Measurements from ENCODE around the gene SS18L1.
"Not testable (repeated sequence)": the region's sequence is repeated elsewhere in the genome, so short reads cannot be mapped to it uniquely, and the experiment has no call there.

The SS18L1 gene

DNA sequence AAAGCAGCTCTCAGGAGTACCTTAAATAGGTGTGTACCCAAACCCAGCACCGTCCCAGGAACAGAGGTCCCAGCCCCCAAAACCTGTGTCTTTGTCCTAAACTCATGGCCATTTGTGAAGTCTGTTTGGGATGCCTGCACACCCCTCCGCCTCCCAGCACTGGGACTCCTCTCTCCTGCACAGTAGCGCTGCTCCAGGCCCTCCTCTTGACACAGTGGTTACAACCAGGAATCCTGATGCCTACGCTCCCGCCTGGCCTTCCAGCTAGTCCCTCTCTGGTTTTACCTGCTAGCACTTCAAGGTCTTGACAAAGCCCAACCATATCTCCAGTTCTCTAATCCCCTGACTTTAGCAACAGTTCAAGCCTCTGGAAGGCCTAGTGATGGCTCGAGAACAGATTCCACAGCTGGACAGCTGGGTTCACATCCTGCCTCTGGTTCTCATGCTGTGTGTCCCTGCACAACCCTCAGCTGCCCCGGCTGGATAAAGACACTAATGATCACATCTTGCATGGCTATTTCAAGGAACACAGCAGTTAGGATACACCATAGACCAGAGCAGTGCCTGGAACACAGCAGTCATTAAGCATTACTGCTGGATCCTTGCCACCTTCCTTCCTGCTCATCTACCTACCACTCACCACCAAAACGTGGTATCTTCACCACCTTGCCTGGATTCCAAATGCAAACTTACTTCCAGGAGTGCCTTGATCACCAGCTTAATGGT is 5.9 kb upstream of the SS18L1 start:
- DNase-seq (ENCODE audit: low read depth), result no peak

DNA sequence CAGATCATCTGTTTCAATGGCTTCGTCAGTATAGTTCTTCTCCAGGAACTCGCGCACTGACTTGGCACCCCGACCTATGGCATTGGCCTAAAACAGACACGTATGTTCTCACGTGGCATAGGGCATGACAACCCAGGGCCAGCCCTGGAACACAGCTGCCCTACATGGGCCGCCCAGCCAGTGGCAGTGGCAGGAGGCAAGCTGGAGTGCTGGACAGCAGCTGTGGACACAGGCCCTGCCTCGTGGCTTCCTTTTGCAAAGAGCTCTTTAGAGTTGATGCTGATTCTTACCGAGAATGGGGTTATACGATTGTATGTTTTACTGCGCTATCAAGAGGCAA is 5.4 kb upstream of the SS18L1 start:
- no peak for DNase-seq (ENCODE audit: low read depth)

DNA sequence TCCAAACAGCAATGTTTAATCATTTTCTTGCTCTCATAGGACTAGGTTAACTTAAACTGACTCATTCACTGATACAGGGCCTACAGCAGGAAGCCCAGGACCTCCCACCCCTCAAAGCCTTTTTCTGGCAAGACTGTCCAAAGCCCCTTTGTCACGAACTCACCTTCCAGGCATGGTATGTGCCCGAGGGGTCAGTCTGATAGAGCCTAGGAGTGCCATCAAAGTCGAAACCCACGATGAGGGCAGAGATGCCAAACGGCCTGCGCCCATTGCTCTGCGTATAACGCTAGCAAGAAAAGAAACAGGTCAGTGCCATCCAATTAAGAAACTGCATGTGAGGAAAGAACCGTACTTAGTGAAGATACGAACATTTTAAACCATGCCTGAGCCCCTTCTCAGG is 4.7 kb upstream of the SS18L1 start:
- no peak for DNase-seq (ENCODE audit: low read depth)

DNA sequence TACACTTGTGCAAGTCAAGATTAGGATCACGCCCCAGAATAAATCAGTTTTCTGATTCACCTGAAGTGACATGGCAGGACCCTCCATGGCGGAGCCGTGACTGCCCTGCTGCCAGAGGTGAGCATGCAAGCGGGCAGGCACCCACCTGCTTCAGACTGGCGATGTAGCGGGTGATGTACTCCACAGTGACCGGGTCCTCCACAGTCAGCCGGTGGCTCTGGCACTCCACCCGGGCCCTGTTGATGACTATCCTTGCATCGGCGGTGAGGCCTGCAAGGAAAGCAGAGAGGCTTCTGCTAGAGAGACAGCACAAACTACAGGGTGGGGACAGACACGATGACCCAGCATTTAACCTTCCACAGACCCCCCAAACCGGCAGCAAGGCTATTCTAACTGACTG is 3.9 kb upstream of the SS18L1 start:
- DNase-seq (ENCODE audit: low read depth), result no peak

DNA sequence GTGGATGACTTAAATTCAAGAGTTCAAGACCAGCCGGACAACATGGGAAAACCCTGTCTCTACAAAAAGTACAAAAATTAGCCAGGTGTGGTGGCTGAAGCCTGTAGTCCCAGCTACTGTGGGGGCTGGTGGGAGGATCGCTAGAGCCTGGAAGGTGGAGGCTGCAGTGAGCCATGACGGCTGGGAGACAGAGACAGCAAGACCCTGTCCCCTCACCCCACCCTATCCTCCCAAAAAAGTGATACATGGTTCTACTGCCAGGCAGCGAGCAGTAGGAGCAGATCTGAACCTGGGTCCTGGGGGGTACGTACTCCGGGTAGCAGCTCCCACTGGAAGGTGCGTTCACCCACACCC is 2.5 kb upstream of the SS18L1 start:
- no peak for DNase-seq (ENCODE audit: low read depth)

DNA sequence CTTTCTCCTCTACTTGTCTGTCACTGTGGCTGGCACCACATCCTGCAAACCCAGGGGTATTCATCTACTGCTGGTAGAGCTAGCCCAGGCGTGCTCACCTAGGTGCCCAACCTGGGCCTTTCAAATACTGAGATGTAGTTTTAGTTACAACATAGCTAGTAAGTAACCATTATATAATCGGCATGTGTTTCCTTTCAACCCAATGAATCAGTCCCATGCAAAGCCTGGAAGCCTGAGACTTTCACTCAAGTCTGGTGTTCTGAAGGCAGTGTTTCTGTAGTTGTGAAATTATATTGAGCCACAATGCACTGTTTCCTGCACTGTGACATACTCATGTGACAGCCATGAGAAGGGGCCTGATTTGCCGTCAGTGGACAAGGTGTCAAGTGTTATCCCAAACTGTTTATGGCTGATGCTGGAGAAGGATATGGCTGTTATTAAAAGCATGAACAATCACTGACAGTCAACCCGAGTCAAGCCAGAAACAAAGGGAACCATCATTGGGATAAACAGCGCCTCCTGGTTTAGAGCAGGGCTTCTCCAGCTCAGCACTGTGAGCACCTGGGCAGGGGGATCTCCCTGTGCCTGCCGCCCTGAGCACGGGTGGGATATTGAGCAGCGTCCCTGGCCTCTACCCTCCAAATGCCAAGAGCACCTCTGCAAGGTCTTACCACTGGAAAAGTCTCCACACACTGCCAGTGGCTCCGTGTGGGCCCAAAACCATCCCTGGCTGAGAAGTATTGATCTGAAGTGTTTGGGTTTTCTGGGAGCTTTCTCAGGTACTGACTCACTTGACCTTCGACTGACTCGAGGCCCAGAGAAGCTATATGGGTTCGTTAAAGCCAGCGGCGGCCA is 1.9 kb upstream of the SS18L1 start:
- no peak for DNase-seq (ENCODE audit: low read depth)

DNA sequence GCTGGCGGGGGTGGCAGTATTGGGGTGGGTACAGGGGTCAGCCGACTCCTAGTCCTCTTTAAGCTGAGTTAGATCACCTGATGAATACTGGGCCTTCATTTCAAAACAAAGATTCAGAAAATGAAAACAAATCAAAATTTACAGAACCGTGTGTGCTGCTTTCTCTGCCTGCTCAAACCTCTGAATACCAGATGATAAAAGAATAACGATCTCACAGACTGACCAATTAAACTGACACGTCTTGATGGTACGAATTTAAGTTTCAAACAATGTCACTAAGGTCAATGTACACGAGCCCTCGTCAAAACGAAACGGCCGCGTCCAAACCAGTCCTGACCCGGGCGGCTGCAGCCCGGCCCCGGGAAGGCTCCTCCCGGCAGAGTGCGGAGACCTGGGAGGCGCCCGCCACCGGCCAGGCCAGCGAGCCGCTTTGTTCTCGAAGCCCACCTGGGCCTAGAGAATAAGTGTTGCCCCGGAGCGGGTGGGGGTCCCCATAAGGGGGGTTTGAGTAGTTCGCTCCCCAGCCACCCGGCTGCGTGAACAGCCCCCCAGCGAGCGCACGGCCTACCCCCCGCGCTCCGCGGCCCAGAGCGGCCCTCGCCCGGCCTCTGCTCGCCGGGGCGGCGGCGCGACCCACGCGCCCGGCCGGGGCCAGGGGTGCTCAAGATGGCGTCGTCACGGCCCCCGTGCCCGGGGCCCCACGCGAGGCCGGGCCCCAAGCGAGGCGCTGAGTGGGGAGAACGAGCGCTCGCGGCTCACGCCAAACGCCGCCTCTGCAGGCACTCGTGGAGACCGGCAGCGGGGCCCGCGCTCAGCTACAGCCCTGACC is 1.1 kb upstream of the SS18L1 start:
- no peak for DNase-seq (ENCODE audit: low read depth)

DNA sequence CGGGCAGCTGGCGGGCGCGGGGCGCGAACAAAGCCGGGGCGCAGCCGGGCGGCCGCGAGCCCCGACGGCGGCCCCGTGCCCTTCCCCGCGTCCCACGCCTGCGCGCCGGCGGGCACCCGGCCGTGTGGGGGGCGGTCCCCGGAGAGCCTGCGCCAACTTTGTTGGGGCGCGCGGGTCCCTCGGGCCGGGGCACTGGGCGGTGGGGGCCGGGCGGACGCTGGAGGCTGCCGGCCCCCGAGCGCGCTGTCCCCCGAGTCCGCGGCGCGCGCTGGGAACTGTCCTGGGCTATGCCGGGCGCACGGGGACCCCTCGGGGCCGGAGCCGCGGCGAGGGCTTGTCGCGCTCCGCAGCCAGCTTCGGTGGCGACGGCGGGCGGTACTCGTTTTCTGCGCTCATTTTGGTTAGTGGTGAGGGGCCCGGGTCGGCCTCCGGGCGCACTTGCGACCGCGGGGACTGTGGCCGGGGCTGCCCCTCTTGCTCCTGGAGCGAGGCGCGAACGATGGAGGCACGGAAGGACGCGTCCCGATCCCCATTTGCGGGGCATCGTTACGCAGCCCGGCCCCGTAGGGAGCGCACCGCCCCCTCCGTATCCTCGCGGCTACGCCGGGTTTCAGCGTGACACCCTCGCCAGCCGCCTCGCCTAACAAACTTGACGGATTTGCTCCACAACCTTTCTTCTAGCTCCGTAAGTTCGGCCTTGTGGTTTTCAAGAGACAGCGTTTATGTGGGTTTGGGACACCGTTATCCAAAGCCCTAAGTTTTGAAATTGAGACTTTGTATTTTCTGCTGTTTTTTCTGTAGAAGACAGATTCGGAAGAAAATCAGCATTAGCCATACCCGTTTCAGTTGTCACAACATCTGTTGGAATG is 622 bp downstream of the SS18L1 start:
- DNase-seq (ENCODE audit: low read depth), result no peak

DNA sequence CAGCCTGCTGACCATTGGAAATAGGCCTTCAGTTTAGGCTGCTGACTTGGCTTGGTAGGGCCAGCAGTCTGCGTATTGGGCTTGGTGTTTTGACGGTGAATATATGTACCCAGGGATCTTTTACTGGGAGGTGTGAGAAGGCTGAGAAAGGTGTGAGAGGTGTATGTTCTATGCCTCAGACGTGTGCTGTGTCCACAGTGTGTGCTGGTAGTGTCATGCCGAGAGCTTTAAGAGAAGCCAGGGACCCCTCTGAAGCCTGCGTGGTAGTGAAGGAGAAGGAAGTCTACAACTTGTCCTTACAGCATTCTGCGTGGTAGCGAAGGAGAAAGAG is 2.1 kb downstream of the SS18L1 start:
- no peak for DNase-seq (ENCODE audit: low read depth)

DNA sequence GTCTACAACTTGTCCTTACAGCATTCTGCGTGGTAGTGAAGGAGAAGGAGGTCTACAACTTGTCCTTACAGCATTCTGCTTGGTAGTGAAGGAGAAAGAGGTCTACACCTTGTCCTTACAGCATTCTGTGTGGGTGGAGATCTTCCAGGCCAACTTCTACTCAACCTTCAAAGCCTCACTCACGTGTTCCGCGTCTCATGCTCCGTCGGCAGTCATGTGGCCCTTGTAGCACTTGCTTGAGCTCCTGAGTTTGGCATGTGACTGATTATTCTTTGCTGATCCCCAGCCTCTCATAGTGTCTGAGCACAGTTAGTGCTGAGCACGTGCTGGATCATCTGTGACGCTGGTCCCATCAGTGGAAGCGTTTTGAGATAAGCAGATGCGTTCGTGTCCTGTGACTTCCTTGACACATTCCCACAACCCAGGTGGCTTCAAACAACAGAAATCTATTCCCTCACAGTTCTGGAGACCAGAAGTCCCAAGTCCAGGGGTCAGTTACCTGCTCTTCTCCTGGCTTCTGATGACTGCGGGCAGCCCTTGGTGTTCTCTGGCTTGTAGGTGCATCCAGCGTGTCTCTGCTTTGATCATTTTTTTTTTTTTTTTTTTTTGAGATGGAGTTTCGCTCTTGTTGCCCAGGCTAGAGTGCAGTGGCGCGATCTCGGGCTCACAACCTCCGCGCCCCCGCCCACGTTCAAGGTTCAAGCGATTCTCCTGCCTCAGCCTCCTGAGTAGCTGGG is 2.6 kb downstream of the SS18L1 start:
- DNase-seq (ENCODE audit: low read depth), result no peak

DNA sequence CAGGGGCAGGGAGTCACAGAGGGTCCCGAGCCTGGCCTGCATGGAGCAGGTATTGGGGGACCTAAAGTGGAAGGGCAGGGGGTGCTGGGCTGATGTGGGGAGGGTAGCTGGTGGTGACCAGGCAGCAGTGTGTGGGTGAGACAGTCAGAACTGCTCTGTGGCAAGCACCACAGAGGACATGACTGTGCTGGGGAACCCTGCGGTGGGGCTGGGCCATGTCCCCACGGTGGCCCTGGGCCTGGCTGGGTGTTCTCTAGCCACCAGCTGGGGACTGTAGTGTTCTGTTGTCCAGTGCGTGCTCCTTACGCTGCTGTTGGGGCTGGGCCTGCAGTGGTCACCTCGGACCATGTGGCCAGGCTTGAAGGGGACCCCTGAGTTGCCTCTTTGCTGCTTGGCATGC is 3.6 kb downstream of the SS18L1 start:
- no peak for DNase-seq (ENCODE audit: low read depth)

DNA sequence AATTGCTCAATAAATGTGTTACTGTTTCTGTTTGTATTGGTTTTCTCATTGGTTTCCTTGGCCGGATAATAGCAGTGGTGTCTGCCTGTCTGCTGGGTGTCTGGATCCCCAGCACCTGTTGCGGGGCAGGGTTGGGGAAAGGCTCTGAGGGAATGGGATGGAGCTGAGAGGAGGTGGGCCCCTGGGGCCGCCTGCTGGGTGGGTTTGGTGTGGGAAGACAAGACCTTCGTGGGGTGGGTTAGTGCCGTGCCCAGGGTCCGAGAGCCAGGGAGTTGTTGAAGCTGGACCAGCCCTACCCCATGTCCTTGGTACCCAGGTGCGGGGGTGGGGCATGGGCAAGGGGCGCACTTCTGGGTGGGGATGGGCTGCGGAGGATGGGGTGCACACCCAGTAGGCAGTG is 4.0 kb downstream of the SS18L1 start:
- DNase-seq (ENCODE audit: low read depth), result no peak

DNA sequence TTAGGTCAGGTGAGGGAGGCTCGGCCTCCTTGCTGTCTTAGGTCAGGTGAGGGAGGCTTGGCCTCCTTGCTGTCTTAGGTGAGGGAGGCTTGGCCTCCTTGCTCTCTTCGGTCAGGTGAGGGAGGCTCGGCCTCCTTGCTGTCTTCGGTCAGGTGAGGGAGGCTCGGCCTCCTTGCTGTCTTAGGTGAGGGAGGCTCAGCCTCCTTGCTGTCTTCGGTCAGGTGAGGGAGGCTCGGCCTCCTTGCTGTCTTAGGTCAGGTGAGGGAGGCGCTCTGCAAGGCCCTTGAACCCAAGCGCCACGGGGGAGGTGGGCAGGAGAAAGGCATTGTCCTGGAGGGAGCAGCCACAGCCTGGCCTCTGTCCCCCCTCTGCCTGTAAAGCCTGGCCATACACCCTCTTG is 4.8 kb downstream of the SS18L1 start:
- not testable (repeated sequence) for DNase-seq (ENCODE audit: low read depth)

DNA sequence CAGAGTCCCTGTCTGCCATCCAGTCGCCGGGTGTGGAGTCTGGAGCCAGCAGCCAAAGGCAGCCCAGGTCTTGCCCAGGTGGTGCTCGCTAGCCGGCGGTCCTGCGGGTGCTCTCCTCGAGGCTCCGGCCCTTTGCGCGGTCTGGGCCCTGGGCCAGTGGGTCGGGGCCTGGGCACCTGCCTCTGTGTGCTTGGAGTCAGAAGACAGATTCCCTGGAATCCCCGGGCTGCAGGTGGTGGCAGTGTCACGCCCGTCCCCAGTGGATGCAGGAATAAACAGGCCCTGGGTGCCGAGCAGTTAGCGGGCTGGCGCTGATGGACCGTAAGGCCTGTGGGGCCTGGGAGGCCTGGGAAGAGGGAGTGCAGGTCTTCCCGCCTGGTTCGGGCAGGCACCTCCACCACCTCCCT is 5.3 kb downstream of the SS18L1 start:
- DNase-seq (ENCODE audit: low read depth), result no peak

DNA sequence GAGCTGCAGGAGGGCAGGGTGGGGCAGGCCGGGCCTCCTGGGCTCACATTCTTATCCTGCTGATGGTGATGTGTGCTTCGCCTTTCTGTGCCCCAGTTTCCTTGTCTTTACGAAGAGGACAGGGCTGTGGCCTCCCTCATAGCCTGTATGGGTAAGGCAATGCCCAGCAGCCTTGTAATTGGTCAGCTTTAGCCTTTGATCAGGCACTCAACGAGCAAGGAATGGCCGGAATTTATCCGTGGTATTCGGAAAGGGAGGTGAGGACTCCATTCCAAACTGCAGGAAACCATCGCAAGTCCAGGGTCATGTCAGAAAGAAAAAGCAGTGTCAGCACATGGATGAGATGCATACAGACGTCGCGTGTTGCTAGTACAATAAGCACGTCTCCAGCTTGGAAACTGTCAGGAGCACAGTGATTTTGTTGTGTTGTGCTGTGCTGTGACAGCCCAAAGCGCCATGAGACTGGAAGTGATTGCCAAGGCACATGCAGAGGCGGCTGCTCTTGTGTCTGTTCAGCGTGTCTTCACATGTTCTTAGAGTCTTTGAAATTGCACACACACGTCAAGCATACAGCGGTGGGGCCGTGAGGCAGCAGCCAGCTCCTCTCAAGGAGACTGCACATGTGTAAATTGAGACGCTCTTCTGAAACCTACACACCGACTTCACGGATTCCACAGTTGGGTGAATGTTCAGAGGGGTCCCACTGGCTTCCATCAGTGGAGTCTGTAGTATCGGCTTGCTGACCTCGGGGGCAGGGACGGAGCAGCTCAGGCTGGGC is 6.2 kb downstream of the SS18L1 start:
- no peak for DNase-seq (ENCODE audit: low read depth)

DNA sequence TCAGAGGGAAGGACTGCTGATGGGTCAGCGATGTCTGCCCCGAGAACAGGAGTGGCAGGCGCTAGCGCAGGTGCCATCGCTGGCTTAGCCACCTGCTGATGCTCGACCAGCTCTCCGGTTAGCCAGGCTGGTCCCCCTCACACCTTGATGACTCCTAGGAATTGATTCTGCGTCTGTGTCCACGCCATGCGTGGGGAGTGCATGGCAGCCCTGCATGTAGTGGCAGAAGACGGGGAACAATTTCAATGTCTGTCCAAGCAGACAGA is 6.7 kb downstream of the SS18L1 start:
- DNase-seq (ENCODE audit: low read depth), result no peak

DNA sequence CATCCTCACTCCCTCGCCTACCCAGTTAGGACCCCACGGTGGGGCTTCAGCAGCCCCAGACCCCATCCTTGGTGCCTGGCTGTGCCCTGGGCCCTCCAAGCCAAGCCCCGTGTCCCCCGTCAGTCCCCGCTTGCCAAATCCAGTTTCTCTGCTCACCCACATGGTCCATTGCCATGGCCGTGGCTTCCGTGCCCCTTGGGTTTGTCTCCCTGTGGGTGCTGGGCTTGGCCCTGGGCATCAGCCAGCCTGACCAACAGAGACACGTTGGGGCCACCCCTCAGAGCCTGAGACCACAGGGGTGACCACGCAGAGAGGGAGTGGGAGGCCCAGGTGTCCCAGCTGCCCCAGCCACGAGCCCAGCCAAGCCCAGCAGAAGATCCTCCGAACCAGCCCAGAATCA is 7.7 kb downstream of the SS18L1 start:
- no peak for DNase-seq (ENCODE audit: low read depth)

DNA sequence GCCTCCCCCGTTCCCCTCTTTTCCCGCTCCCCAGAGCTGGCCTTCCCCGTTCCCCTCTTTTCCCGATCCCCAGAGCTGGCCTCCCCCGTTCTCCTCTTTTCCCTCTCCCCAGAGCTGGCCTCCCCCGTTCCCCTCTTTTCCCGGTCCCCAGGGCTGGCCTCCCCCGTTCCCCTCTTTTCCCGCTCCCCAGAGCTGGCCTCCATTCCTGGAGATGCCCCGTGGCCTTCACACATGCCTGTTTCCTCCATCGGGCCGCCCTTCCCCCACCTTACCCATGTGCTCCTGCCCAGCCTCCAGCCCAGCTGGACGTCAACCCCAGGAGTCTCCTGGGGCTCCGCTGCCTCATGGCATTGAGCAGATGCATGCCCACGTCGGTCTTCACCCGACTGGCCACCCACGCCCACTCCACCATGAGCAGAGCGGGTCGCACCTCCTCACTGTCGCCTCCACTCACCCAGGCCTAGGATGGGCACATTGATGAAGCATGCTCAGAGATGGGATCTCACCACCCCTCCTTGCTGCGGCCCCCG is 8.3 kb downstream of the SS18L1 start:
- DNase-seq (ENCODE audit: low read depth), result no peak

DNA sequence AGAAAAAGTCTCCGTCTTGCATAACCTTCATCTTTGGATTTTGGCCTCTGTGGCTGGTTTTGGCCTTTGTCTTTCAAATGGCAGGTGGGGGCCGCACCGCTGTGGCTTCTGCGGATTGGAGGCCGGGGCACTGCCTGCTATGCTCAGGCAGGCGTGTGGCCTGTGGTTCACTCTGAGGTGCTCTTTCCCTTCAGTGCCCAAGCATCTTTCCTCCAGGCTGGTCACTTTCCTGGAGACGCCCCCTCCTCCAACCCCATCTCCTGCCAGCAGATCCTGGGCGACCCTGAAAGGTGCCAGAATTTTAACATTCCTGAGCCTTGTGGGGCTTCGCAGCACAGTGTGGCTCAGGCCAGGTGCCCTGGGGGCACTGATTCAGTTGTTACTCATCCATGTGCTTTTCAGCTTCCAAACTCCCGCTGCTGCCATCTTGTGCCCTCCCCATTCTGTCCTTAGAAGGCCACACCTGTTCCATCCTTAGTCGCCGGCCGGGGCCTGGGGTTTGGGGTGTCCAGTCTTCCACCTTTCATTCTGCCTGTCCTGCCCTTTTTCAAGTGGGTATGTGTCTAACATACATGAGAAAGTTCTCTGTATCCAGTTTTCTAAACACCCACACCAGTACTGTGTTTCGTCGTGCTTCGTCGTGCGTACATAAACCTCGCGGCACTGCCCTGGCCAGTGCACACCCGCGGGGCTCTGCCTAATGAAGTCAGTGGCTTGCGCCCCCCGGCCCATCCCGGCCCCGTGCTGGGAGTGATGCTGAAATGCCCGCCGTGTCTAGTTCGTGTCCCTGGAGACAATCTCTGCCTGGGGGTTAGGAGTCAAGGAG is 12.1 kb downstream of the SS18L1 start:
- DNase-seq (ENCODE audit: low read depth), result no peak

DNA sequence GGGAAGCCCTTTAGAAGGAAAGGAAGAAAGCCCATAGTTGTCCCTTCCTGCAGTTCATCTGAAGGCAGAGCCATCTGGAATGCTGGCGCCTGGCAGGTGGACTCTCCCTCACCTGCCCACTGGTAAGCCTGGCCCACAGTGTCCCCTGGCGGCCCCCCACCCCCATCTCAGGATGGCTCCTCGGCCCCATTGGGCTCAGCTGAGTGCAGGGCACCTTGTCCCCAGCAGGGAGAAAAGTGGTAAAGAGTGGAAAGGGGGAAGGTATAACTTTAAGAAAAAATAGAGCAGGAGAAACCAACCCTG is 12.6 kb downstream of the SS18L1 start:
- no peak for DNase-seq (ENCODE audit: low read depth)
